Stimulated activated CD4-positive, alpha-beta T cell treated with anti-CD3 and anti-CD28 coated beads, Interleukin-2, amount 100 ng/mL, for 4 hours (primary cell): Measurements from ENCODE around the gene ZNF423.
"Not testable (repeated sequence)": the region's sequence is repeated elsewhere in the genome, so short reads cannot be mapped to it uniquely, and the experiment has no call there.

Experiments
- DNase-seq: peaks from one replicate; pipeline ENCODE4 v3.0.0-alpha.2; 2020; ENCODE audit warnings: low read depth

The ZNF423 gene

DNA sequence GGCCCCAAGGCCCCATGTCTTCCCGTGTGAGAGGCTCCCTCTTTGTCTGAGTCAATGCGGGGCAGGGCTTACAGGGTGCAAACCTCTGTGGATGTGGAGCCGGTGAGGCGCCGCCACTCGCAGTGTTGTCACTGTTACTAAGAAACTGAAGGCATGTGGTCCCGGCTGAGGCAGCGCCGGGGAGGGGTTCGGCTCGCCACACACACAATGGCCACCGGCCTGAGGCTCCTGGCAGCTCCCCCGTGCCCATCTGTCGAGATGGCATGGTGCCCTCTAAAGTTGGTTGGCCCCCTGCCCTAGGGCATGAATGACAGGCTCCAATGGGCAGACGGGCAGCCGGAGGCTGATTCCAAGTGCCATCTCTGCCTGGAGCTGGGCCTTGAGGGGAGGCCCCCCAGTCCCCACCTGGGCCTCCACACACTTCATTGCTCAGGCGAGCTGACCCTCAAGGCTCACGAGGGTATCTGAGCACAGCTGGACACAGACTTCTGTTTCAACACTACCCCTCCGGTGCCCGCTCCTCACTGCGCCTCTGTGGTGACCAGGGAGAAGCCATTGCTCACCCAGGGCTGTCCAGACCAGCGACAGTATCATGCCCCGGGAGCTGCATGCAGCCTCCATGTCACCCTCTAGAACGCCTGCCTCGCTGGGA, 345.1 kb downstream of the ZNF423 start:
- no peak for DNase-seq

DNA sequence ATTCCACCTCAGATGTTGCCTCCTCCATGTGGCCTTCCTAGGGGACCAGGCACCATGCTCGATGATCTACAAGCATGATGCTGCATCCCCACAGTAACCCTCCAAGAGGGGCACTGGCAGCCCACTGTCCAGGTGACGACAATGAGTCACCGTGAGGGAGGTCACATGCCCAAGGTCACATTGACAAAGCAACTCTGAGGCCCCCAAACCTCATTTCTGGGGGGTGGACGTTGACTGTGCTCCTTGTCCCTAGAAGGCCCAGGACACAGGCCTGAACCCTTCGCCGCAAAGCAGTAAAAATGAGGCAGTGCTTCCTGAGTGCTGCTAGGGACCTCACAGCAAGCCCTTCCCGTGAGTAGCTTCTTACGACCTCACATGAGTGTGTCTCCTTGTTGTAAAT, 345.8 kb downstream of the ZNF423 start:
- no peak for DNase-seq

DNA sequence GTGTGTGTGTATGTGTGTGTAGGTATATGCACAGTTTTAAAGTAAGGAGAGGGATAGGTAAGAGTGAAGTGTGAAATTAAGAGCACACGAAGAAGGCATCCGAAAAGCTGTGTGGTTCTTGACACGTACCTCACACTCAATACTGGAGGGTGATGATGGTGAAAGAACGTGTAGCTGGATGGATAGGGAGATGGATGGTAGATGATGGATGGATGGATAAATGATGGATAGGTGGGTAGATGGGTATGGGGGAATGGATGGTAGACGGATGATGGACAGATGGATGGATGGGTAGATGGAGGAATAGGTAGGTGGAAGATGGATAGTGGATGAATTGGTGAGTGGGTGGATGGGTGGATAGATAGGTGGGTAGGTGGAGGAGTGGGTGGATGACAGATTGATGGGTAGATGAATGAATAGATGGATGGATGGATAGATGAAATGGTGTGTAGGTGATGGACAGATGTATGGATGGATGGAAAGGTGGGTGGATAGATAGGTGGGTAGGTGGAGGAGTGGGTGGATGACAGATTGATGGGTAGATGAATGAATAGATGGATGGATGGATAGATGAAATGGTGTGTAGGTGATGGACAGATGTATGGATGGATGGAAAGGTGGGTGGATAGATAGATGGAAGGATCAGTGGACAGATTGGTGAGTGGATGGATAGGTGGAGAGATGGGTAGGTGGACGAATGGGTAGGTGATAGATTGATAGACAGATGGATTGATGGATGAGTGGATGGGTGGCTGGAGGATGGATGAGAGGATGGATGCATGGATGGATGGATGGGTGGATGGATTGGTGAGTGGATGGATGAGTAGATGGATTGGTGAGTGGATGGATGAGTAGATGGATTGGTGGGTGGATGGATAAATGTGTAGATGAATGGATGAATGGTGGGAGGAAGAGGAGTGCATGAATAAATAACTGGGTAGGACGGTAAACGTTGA, 349.6 kb downstream of the ZNF423 start:
- not testable (repeated sequence) for DNase-seq

- no peak for DNase-seq
Observed at GRCh38 chr16:49505556-49505955, 350.4 kb downstream of the ZNF423 start.

DNA sequence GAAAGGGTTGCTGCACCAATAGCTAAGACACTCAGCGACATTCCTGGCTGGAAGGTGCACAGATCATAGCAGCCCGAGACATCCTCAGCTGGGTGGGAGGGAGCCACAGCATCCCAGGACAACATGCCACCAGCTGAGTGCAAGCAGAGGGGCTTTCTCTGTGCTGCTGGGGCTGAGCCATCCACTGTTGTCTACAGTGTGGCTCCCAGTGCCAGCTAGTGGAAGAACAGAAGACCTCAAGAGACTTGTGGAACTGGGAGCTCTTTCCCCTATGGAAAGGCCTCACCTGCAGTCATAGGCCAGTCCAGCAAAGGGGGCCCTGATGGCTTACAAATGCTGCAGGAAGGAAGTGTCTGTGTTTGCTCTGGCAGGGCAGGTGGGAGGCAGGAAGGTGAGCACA, 351.3 kb downstream of the ZNF423 start:
- no peak for DNase-seq

- DNase-seq: no peak
Observed at GRCh38 chr16:49504023-49504364, 351.9 kb downstream of the ZNF423 start.

GRCh38 chr16:49503256-49504022, 352.5 kb downstream of the ZNF423 start:
- DNase-seq: no peak

- DNase-seq: no peak
Observed at GRCh38 chr16:49502136-49502881, 353.6 kb downstream of the ZNF423 start.

DNA sequence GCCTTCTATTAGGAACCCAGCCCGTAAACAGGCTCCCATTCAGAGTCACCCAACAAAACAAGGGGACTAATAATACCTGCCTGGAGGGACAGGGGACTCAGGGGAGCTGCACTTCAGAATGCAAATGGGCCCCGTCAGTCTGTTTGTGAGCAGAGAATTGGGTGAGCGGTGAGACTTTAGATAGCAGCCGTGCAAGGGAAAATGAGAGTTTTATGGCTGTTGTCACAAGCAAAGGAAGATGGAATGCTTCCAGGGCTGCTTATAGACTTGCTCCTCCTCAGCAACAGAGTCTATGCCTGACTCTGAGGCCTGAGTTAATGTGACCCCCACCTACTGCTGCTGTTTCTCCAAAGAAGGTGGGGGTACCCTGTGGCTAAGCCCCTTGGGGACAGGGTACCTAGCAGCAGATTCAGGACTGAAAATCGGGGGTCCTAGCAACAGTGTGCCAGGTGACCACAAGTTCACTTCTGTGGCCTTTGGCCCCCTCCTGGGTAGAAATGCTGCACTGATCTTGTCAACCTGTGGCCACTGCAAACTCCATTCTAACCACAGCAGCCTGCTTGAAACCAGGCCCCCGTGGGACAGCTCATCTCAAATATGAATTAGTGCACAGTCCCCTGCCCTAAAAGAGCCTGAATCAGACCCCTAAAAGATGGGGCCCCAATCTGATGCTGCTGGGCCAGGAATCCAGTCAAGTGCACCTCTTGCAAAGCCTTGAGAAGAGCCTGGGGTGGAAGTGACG, 355.9 kb downstream of the ZNF423 start:
- DNase-seq: no peak

GRCh38 chr16:49499414-49499785, 356.5 kb downstream of the ZNF423 start:
- DNase-seq: no peak

- no peak for DNase-seq
Observed at GRCh38 chr16:49498666-49499413, 357.1 kb downstream of the ZNF423 start.

GRCh38 chr16:49498264-49498663, 357.6 kb downstream of the ZNF423 start:
- no peak for DNase-seq

- no peak for DNase-seq
Observed at GRCh38 chr16:49497466-49497865, 358.4 kb downstream of the ZNF423 start.

DNA sequence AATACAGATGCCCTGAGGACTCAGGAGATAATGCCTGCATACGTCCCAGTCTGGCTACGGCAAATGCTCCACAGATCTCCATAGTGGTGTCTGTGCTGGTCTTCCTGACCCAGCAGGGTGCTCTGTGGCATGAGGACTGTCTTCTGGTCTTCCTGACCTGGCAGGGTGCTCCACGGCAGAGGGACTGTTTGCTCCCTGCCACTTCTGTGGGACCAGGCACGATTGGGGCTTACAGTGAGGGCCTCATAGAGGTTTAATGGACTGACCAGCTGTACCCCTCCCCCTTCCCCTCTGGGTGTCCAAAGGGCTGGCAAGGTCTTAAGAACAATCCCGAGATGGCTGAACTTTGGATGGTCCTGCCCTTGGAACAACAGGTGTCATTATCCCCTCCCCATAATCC, 359.3 kb downstream of the ZNF423 start:
- no peak for DNase-seq

- DNase-seq: no peak
Observed at GRCh38 chr16:49495596-49496355, 360.1 kb downstream of the ZNF423 start.

- no peak for DNase-seq
Observed at GRCh38 chr16:49494891-49495566, 360.9 kb downstream of the ZNF423 start.

DNA sequence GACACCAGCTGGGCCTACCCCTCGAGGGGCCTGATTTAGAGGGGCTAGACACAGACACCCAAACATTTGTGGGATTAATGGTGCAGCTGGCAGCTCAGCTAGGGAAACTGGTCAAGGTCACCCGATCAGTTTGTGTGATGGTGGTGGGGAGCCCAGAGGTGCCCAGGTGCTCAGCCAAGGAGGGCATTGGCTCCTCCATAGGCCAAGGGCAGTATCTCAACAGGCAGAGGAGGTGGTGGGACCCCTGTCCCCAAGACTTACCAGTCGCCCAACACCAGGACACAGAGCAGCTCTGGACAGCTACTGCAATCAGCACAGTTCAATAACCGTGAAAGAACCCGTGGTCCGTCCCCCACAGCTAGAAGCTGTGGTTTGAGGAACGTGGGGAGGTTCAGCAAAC, 361.4 kb downstream of the ZNF423 start:
- no peak for DNase-seq

- DNase-seq: no peak
Observed at GRCh38 chr16:49493836-49494235, 362.1 kb downstream of the ZNF423 start.

DNA sequence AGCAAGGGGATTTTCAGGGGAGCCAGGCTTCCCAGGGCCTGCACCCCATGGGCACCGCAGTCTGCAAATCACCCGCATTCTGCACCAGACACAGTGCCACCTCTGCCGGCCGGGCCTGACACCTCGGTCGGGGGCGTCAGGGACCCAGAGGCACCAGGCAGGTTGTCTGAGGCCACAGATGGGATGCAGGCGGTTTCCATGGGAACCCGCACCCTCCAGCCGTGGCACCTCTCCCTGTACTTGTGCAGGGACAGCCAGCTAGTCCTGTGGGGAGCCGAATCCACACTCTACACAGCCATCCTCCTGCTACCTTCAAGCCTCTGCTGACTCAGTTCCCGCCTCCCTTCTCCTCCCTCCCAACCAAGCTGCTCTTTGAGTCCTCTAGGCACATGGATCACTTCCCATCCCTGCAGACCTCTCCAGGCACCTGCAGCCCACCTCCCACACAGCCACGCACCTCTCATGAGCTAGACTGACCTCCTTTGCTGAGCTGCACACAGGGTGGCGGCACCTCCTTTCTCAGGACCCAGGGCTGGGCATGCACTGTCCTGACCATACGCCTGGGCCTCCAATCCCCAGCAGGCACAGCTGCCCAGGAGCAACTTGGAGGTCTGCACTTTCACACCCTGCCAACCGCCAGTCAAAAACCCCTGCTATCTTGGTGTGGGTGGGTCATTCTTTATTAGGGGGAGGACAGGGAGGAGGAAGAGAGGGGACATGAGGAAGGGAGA, 362.9 kb downstream of the ZNF423 start:
- DNase-seq: no peak
